ENCODE data around the gene PIGT.

The PIGT gene

DNA sequence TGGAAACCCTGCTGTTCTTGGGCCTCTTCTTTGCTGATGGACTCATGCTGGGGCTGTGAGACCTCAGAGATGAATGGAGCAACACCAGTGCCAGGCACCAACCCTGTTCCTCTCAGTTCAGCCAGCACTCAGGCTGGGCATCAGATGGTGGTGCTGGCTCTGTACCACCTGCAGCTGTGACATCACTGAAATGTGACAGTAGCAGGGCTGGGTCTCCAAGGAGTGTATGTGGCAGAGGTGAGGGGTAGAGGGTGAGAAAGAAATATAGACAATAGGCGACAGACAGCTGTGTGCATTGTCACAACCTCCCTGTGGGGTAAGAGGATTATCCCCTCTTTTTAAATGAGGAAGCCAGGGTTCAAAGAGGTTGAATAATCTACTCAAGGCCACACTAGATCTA, 37.8 kb upstream of the PIGT start, which contains the start of gene TP53TG5:
Gene TP53TG5 (minus strand): TSS at position 135 of the 400 bp plus-strand sequence. CDS start 89 bp downstream, at position 46.
- Histone ChIP-seq H3K9me3 (ENCODE audit: control insufficient read depth, low read length) (no peaks in the 10 kb centered on the region), H3K9ac (no peak within 1 kb of the TSS), H3K27ac (peak within 1 kb of the TSS; percentile 39), H3K4me1 (peaks cover 11% of the 10 kb centered on the region), H3K79me2 (peaks cover 7% of the 10 kb centered on the region), H3K4me2 (ENCODE audit: low read length) (peak within 1 kb of the TSS; percentile 24), H3K4me3 (ENCODE audit: low read depth, low read length) (no peak within 1 kb of the TSS), H3K27me3 (ENCODE audit: control insufficient read depth, insufficient read depth, low read length) (no peaks in the 10 kb centered on the region), H3K36me3 (ENCODE audit: control insufficient read depth, insufficient read depth, low read length) (no peaks in the 10 kb centered on the region), H2AFZ (peak within 1 kb of the TSS; percentile 67)
- TF ChIP-seq, protein P1, sequence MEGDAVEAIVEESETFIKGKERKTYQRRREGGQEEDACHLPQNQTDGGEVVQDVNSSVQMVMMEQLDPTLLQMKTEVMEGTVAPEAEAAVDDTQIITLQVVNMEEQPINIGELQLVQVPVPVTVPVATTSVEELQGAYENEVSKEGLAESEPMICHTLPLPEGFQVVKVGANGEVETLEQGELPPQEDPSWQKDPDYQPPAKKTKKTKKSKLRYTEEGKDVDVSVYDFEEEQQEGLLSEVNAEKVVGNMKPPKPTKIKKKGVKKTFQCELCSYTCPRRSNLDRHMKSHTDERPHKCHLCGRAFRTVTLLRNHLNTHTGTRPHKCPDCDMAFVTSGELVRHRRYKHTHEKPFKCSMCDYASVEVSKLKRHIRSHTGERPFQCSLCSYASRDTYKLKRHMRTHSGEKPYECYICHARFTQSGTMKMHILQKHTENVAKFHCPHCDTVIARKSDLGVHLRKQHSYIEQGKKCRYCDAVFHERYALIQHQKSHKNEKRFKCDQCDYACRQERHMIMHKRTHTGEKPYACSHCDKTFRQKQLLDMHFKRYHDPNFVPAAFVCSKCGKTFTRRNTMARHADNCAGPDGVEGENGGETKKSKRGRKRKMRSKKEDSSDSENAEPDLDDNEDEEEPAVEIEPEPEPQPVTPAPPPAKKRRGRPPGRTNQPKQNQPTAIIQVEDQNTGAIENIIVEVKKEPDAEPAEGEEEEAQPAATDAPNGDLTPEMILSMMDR (IDR thresholded peaks at IDR 0.05) = no peak

DNA sequence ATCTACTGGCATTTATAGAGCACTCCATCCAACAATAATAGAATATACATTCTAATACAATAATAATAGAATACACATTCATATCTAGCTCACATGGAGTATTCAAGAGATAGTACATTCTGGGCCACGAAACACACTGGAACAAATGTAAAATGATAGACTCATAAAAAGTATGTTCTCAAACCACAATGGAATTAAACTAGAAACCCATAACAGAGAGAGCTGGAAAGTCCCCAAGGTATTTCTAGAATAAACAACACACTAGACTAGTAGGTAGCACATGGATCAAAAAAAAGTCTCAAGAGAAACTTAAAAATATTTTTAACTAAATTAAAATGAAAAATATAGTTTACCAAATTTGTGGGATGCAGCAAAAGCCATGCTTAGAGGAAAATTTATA, 28.7 kb upstream of the PIGT start:
- Histone ChIP-seq H3K4me1 (no peaks in the 10 kb centered on the region), H3K4me3 (ENCODE audit: low read depth, low read length) (no peak overlapping the region), H2AFZ (no peak overlapping the region), H3K27me3 (ENCODE audit: control insufficient read depth, insufficient read depth, low read length) (no peaks in the 10 kb centered on the region), H3K27ac (no peak overlapping the region), H3K9ac (no peak overlapping the region), H3K79me2 (peaks cover 3% of the 10 kb centered on the region), H3K9me3 (ENCODE audit: control insufficient read depth, low read length) (no peaks in the 10 kb centered on the region), H3K36me3 (ENCODE audit: control insufficient read depth, insufficient read depth, low read length) (no peaks in the 10 kb centered on the region), H3K4me2 (ENCODE audit: low read length) (no peak overlapping the region)
- TF ChIP-seq, protein P1 (IDR thresholded peaks at IDR 0.05) = no peak

DNA sequence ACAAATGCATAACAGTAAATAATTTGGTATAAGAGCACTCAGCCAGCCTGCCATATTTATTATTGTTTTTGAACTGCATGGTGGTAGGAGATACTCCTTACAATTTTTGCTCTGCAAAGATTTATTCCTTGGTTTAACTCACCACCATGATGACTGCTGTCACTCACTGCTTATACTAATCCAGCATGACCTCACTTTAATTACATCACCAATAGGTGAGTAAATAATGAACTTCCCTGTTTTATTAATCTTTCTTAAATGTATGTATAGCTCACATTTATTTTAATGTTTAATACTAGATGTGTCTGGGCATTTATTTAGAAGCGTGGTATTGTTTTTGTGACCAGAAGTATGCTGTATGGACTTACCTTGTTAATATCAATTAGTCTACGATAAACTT, 25.0 kb upstream of the PIGT start:
- no peaks in the 10 kb centered on the region for H3K4me1 ChIP-seq
- H2AFZ ChIP-seq = no peak overlapping the region
- no peak overlapping the region for H3K4me2 ChIP-seq (ENCODE audit: low read length)
- H3K27me3 ChIP-seq (ENCODE audit: control insufficient read depth, insufficient read depth, low read length) = no peaks in the 10 kb centered on the region
- H3K36me3 ChIP-seq (ENCODE audit: control insufficient read depth, insufficient read depth, low read length) = no peaks in the 10 kb centered on the region
- no peak overlapping the region for H3K9ac ChIP-seq
- H3K9me3 ChIP-seq (ENCODE audit: control insufficient read depth, low read length) = no peaks in the 10 kb centered on the region
- TF ChIP-seq, protein P1 (IDR thresholded peaks at IDR 0.05) = no peak
- H3K27ac ChIP-seq = no peak overlapping the region
- H3K79me2 ChIP-seq = peaks cover 3% of the 10 kb centered on the region
- H3K4me3 ChIP-seq (ENCODE audit: low read depth, low read length) = no peak overlapping the region

DNA sequence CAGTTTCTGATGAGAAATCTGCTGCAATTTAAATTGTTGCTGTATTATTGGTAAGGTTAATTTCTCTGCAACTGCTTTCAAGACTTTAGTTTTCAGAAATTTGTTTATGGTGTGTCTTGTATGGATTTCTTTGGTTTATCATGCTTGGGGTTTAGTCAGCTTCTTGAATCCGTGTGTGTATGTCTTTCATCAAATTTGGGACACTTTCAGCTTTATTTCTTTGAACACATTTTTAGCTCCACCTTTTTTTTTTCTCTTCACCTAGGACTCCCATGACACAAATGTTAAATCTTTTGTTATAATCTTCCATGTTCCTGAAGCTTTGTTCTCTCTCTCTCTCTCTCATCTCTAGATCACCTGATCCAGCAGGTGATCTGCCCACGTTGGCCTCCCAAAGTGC, 24.4 kb upstream of the PIGT start:
- Histone ChIP-seq H3K79me2 (peaks cover 3% of the 10 kb centered on the region), H3K4me3 (ENCODE audit: low read depth, low read length) (no peak overlapping the region), H3K9me3 (ENCODE audit: control insufficient read depth, low read length) (no peaks in the 10 kb centered on the region), H3K4me1 (no peaks in the 10 kb centered on the region), H3K27me3 (ENCODE audit: control insufficient read depth, insufficient read depth, low read length) (no peaks in the 10 kb centered on the region), H2AFZ (no peak overlapping the region), H3K4me2 (ENCODE audit: low read length) (no peak overlapping the region), H3K27ac (no peak overlapping the region), H3K9ac (no peak overlapping the region), H3K36me3 (ENCODE audit: control insufficient read depth, insufficient read depth, low read length) (no peaks in the 10 kb centered on the region)
- TF ChIP-seq, protein P1 (IDR thresholded peaks at IDR 0.05) = no peak

DNA sequence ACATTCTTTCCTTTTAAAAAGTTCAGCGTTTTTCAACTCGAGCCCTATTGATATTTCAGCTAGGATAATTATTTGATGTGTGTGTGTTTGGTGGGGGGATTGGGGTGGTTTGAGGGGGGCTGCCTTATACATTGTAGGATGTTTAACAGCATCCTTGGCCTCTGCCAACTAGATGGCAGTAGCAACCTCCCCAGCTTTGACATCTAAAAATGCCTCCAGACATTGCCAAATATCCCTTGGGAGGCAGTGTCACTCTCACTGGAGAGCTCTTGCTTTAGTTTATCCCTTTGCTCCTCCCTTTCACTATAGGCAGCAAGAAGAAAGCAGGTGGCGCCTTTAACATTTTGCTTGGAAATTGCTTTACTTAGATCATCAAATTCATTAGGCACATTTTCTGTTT, 23.2 kb upstream of the PIGT start:
- Histone ChIP-seq H3K36me3 (ENCODE audit: control insufficient read depth, insufficient read depth, low read length) (no peaks in the 10 kb centered on the region), H3K79me2 (peaks cover 3% of the 10 kb centered on the region), H3K27ac (no peak overlapping the region), H3K4me3 (ENCODE audit: low read depth, low read length) (no peak overlapping the region), H3K9me3 (ENCODE audit: control insufficient read depth, low read length) (no peaks in the 10 kb centered on the region), H3K4me1 (no peaks in the 10 kb centered on the region), H3K4me2 (ENCODE audit: low read length) (no peak overlapping the region), H2AFZ (no peak overlapping the region), H3K27me3 (ENCODE audit: control insufficient read depth, insufficient read depth, low read length) (no peaks in the 10 kb centered on the region), H3K9ac (no peak overlapping the region)
- TF ChIP-seq, protein P1 (IDR thresholded peaks at IDR 0.05) = peak; percentile 9
